Cardiac muscle cell (in vitro differentiated cells and primary cell): ENCODE measurements around the gene HOXA7. TPM values are rescaled to one million over a fixed set of nuclear protein-coding genes. Genes with fewer than 3 reads are reported as not detected.

ENCODE experiments used
- DNase-seq, 2 donors: peaks; one replicate each; pipeline versions ENCODE4 v3.0.0 to v3.0.0-alpha.2; 2010 to 2017; ENCODE audit warnings: low read depth in 1 of 2, low spot score in 1 of 2
- H3K27ac ChIP-seq: fragments of 200-600 bp; sonication (generic); 2 replicates; pipeline ENCODE4 v1.5.1; 2016
- H3K27me3 ChIP-seq: fragments of 200-600 bp; sonication (generic); 2 replicates; pipeline ENCODE4 v1.6.0; 2016; ENCODE audit warnings: control low read depth
- H3K36me3 ChIP-seq: fragments of 200-600 bp; sonication (generic); 2 replicates; pipeline ENCODE4 v1.5.1; 2016; ENCODE audit warnings: control low read depth
- H3K4me1 ChIP-seq: fragments of 200-600 bp; sonication (generic); 2 replicates; pipeline ENCODE4 v1.8.1; 2017; ENCODE audit warnings: low read depth, mild to moderate bottlenecking, mixed run types
- H3K4me3 ChIP-seq: fragments of 200-600 bp; sonication (generic); 2 replicates; pipeline ENCODE4 v1.5.1; 2016; ENCODE audit warnings: mild to moderate bottlenecking
- H3K9me3 ChIP-seq: fragments of 200-600 bp; sonication (generic); 2 replicates; pipeline ENCODE4 v1.5.1; 2017; ENCODE audit warnings: low read depth, mild to moderate bottlenecking, control low read depth
- polyA plus RNA-seq: library from polyadenylated mRNA; unstranded; fragments of >200 nt; fragmentation: Nextera tagmentation; extraction: Ambion mirVana; gene quantifications from 2 replicates; pipeline ENCODE4 v1.2.1, GENCODE V29; 2016
- total RNA-seq: library from RNA; depleted of rRNA; stranded (reverse); fragments of >200 nt; gene quantifications from 2 replicates; pipeline ENCODE4 v1.2.3, GENCODE V29; 2016
- TF ChIP-seq, protein P1 (sequence below): IDR thresholded peaks from 2 replicates; pipeline ENCODE4 v1.5.1; 2012; ENCODE audit warnings: low read depth, mild to moderate bottlenecking, low read length

Gene HOXA7
- total and polyA plus RNA-seq, 2 experiments from 2014 or later: not detected

DNA sequence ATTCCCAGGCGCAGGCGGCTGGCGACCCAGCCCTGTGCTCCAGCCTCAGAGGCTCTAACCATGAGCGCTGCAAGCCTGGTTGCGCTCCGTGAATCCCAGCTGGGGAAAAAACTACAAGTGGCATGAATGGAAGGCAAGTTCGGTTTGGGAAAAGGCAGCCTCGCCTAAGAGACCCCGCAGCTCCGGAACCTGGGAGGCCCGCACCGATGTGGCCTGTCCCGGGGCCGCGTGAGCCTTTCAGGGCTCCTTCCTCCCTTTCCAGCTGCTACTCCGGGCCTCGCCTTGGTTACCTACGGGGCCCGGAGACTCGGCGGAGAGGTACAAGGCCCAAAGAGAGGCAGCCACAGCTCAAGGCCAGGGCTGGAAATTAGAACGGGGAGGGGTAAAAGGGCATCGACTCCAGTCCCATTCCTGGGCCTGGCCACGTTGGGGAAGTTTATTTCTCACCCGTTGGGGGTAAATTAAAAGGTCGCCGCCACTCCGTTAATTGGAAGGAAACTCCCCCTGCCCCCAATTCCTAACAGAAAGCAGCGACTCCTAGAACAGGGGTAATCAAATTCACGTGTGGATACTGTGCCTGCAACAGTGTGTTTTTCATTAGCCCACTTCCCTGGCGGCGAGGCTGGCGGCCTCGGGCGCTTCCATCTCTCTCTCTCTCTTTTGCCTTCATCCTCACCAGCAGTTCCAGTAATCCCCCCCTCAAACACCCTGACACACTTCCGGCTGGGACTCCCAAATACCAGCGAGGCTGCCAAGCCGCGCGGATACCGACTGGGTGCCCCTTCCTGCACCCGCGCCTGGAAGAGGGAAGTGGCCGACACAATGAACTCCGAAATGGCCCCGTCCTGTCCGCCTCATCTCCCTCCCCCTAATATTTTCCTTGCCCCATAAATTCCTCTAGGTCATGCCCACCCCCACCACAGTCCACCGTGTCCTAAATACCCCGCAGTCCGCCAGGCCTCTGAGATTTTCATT, 10.3 kb upstream of the HOXA7 start:
- Histone ChIP-seq H3K4me3 (no peak overlapping the region), H3K27me3 (peaks cover 100% of the 10 kb centered on the region)

DNA sequence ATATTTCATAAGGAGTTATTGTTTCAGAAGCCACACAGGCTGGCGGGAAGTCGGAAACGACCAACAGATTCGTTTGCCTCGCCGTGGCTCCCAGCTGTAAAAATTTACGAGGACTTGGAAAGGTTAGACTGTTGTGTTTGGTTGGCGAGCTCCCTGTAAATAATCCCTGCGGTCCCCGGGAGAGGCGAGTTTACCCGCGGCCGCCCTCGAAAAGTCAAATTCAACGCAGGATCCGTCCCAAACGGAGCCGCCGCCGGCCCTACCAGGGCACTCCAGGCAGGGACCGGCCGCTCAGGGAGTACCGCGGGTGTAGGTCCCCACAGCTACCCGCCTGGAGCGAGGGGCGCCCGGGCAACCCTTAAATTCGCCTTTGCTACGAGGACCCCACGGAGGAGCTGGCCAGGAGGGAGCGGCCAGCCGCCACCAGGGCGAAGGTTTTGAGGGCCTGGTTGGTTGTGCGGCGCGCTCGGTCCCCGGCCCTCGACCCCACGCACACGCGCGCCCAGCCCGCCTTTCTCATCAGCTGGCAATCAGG, 9.6 kb upstream of the HOXA7 start:
- H3K9me3 ChIP-seq: no peaks in the 10 kb centered on the region
- H3K4me3 ChIP-seq: no peak overlapping the region
- no peak for DNase-seq
- peaks cover 3% of the 10 kb centered on the region for H3K4me1 ChIP-seq
- TF ChIP-seq, protein P1, sequence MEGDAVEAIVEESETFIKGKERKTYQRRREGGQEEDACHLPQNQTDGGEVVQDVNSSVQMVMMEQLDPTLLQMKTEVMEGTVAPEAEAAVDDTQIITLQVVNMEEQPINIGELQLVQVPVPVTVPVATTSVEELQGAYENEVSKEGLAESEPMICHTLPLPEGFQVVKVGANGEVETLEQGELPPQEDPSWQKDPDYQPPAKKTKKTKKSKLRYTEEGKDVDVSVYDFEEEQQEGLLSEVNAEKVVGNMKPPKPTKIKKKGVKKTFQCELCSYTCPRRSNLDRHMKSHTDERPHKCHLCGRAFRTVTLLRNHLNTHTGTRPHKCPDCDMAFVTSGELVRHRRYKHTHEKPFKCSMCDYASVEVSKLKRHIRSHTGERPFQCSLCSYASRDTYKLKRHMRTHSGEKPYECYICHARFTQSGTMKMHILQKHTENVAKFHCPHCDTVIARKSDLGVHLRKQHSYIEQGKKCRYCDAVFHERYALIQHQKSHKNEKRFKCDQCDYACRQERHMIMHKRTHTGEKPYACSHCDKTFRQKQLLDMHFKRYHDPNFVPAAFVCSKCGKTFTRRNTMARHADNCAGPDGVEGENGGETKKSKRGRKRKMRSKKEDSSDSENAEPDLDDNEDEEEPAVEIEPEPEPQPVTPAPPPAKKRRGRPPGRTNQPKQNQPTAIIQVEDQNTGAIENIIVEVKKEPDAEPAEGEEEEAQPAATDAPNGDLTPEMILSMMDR: no peak
- no peak overlapping the region for H3K27ac ChIP-seq
- peaks cover 100% of the 10 kb centered on the region for H3K27me3 ChIP-seq
- H3K36me3 ChIP-seq: no peaks in the 10 kb centered on the region

More for the DNA sequence above, 10.3 kb upstream of the HOXA7 start:
- Histone ChIP-seq H3K4me1 (peaks cover 3% of the 10 kb centered on the region), H3K36me3 (no peaks in the 10 kb centered on the region), H3K9me3 (no peaks in the 10 kb centered on the region), H3K27ac (no peak overlapping the region)
- no peak for DNase-seq
- TF ChIP-seq, protein P1: no peak

DNA sequence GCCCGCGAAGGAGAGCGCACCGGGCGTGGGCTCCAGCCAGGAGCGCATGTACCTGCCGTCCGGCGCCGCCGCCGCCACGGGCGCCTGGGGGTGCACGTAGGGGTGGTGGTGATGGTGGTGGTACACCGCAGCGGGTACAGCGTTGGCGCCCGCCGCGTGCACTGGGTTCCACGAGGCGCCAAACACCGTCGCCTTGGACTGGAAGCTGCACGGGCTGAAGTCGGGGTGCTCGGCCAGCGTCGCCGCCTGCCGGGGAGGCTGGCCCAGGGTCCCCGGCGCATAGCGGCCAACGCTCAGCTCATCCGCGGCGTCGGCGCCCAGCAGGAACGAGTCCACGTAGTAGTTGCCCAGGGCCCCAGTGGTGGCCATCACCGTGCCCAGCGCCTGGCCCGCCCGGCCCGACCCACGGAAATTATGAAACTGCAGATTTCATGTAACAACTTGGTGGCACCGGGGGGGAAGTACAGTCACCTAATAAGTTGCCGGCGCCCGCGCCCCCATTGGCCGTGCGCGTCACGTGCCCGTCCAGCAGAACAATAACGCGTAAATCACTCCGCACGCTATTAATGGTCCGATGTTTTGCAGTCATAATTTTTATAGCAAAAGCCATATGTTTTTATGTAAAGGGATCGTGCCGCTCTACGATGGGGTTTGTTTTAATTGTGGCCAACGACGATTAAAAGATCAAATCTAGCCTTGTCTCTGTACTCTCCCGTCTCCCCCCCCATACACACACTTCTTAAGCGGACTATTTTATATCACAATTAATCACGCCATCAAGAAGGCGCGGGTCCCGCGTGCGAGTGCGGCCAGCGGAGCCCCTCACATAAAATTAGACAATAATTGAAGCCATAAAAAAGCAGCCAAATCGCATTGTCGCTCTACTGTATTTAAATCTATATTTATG, 8.9 kb upstream of the HOXA7 start, which contains the start of gene HOXA9:
HOXA9 (minus strand) TSS at position 449 of the 907 bp plus-strand sequence; CDS start at position 369, 80 bp downstream.
- Histone ChIP-seq H3K4me3 (no peak within 1 kb of the TSS), H3K36me3 (no peaks in the 10 kb centered on the region), H3K4me1 (peaks cover 3% of the 10 kb centered on the region), H3K9me3 (no peaks in the 10 kb centered on the region), H3K27ac (no peak within 1 kb of the TSS), H3K27me3 (peaks cover 100% of the 10 kb centered on the region)
- TF ChIP-seq, protein P1: no peak
- DNase-seq: no peak

DNA sequence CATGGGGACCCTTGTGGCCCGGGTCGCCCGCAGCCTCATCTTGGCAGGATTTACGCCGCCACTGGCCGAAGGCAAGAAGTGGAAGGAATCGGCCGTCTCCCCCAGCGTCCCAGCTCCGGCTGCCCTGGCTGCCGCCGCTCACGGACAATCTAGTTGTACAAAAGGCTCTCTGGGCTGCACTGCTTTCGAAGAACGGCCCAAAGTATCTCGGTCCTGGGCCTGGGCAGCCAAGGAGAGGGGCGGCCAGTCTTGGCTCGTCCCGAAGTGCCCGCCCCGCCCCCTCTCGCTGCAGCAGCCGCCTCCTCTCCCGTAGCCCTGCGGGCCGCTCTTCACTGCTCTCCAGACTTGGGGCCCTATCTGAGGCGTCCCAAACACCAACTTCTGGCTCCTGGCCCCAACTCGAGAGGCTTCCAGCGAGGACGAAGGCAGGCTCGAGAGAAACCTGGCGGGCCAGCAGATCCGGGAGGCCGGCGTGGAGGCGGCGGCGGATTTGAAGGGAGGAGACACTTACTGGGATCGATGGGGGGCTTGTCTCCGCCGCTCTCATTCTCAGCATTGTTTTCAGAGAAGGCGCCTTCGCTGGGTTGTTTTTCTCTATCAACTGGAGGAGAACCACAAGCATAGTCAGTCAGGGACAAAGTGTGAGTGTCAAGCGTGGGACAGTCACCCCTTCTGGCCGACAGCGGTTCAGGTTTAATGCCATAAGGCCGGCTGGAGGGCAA, 8.1 kb upstream of the HOXA7 start:
- TF ChIP-seq, protein P1: no peak
- Histone ChIP-seq H3K9me3 (no peaks in the 10 kb centered on the region), H3K27me3 (peaks cover 100% of the 10 kb centered on the region), H3K4me3 (no peak overlapping the region), H3K36me3 (no peaks in the 10 kb centered on the region), H3K4me1 (peaks cover 2% of the 10 kb centered on the region), H3K27ac (no peak overlapping the region)
- DNase-seq: no peak

DNA sequence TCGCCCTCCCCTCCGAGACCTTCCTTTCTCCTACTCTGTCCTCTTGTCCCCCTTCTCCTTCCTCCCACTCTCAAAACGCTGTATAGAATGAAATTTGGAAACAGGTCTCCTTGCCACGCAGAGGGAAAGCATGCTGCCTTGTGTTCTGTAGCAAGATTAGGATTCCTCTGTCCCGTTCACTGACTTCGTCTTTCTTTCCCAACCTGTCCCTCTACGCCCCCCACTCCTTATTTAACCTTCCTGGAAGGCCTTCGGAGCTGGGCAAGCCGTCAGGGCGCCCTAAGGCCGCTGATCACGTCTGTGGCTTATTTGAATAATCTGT, 7.5 kb upstream of the HOXA7 start:
- Histone ChIP-seq H3K27me3 (peaks cover 100% of the 10 kb centered on the region), H3K4me3 (no peak overlapping the region), H3K4me1 (no peaks in the 10 kb centered on the region), H3K9me3 (no peaks in the 10 kb centered on the region), H3K36me3 (no peaks in the 10 kb centered on the region), H3K27ac (no peak overlapping the region)
- TF ChIP-seq, protein P1: no peak
- DNase-seq: no peak
